Lower lobe of right lung (tissue), 2 donors: ENCODE data around the gene RPS27L. TPM values are rescaled to one million over a fixed set of nuclear protein-coding genes. Genes with fewer than 3 reads are reported as not detected.

ENCODE experiments used
- ATAC-seq, 2 donors: fragments of 200-7000 bp; cut with Tn5 transposase; one replicate each; pipeline ENCODE4 v1.9.1; 2020 to 2022; ENCODE audit warnings: mild to moderate bottlenecking in 2 of 2, moderate library complexity in 2 of 2
- DNase-seq: peaks from one replicate; pipeline ENCODE4 v3.0.0-alpha.2; 2020
- H3K27ac ChIP-seq: fragments of 200-600 bp; one replicate; pipeline ENCODE4 v1.8.0; 2022
- H3K27me3 ChIP-seq: fragments of 200-600 bp; one replicate; pipeline ENCODE4 v1.8.0; 2022; ENCODE audit warnings: low read depth
- H3K36me3 ChIP-seq: fragments of 200-600 bp; one replicate; pipeline ENCODE4 v1.8.0; 2022; ENCODE audit warnings: mild to moderate bottlenecking
- H3K4me1 ChIP-seq: fragments of 200-600 bp; one replicate; pipeline ENCODE4 v1.8.0; 2022
- H3K4me3 ChIP-seq: fragments of 200-600 bp; one replicate; pipeline ENCODE4 v1.8.0; 2022; ENCODE audit warnings: mild to moderate bottlenecking
- H3K9me3 ChIP-seq: fragments of 200-600 bp; one replicate; pipeline ENCODE4 v1.8.0; 2022
- CTCF ChIP-seq: fragments of 200-600 bp; IDR thresholded peaks from one replicate; pipeline ENCODE4 v1.8.0; 2022; ENCODE audit warnings: antibody characterized with exemption, mild to moderate bottlenecking
- intact Hi-C: fragments of 100-400 bp; cut with DNase I; formaldehyde crosslinking; loops from one replicate; pipeline ENCODE4 v1.11.0; 2022
- total RNA-seq: library from RNA; stranded (reverse); fragmentation: NEBNext Ultra II Directional; extraction: Animal tissue kit (Norgen Biotek cat#: 25700); gene quantifications from one replicate; pipeline ENCODE4 v1.2.1, GENCODE V29; 2021
- donor health status: DM: no; HTN: yes; CAD: no; lungs with severe emphysema.

Gene RPS27L
- total RNA-seq, 1 donor from 2014 or later = 184 TPM

- peak overlapping the region; percentile 96 for H3K4me3 ChIP-seq
- H3K4me1 ChIP-seq = peaks cover 8% of the 10 kb centered on the region
- H3K27me3 ChIP-seq = no peaks in the 10 kb centered on the region
- intact Hi-C loops = no loop called here
- peaks cover 7% of the 10 kb centered on the region for H3K36me3 ChIP-seq
- TF ChIP-seq CTCF = peak; percentile 30
- no peaks in the 10 kb centered on the region for H3K9me3 ChIP-seq
- DNase-seq (peak; percentile 94), ATAC-seq (peak; percentile 99)
- peak overlapping the region; percentile 93 for H3K27ac ChIP-seq
Measured at GRCh38 chr15:63122002-63122875, 35.0 kb downstream of the RPS27L start.

GRCh38 chr15:63121382-63122001 is 35.8 kb downstream of the RPS27L start, which contains the start of gene LACTB:
Gene LACTB, plus strand, starts transcription at chr15:63121861. Its CDS starts 11 bp downstream, at chr15:63121872.
- H3K4me1 ChIP-seq = peaks cover 8% of the 10 kb centered on the region
- peak; percentile 91 for DNase-seq
- H3K4me3 ChIP-seq = peak within 1 kb of the TSS; percentile 96
- peak within 1 kb of the TSS; percentile 93 for H3K27ac ChIP-seq
- no peaks in the 10 kb centered on the region for H3K27me3 ChIP-seq
- no peaks in the 10 kb centered on the region for H3K9me3 ChIP-seq
- no peaks in the 10 kb centered on the region for H3K36me3 ChIP-seq
- ATAC-seq = peak; percentile 97 to 98
- TF ChIP-seq CTCF = no peak
- intact Hi-C loops = no loop called here

- no peak for TF ChIP-seq CTCF
- Histone ChIP-seq H3K27me3 (no peaks in the 10 kb centered on the region), H3K4me3 (no peak overlapping the region), H3K36me3 (no peaks in the 10 kb centered on the region), H3K27ac (no peak overlapping the region), H3K4me1 (peaks cover 8% of the 10 kb centered on the region), H3K9me3 (no peaks in the 10 kb centered on the region)
- ATAC-seq (no peak), DNase-seq (no peak)
- intact Hi-C loops = no loop called here
Measured at GRCh38 chr15:63118854-63119253, 38.4 kb downstream of the RPS27L start.

DNA sequence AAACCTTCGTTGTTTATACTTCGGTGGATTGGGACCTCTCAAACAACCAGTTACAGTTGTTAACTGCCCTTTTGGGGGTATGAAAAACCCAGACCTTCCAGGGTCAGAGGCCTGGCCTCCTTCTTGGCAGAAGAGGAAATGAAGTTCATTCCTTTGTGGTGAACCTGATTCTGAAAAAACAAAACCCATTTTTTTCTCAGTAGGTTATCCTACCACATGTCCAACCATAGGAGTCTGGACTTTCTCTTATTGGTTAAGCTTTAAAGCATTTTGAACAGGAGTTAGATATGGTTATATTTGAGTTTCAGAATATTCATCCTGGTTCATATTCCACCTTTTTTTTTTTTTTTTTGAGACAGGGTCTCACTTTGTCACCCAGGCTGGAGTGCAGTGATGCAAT is 42.8 kb downstream of the RPS27L start:
- Histone ChIP-seq H3K27ac (no peak overlapping the region), H3K9me3 (no peaks in the 10 kb centered on the region), H3K4me3 (no peak overlapping the region), H3K27me3 (no peaks in the 10 kb centered on the region), H3K36me3 (no peaks in the 10 kb centered on the region), H3K4me1 (no peaks in the 10 kb centered on the region)
- DNase-seq (no peak), ATAC-seq (no peak)
- no peak for TF ChIP-seq CTCF
- intact Hi-C loops = no loop called here

DNA sequence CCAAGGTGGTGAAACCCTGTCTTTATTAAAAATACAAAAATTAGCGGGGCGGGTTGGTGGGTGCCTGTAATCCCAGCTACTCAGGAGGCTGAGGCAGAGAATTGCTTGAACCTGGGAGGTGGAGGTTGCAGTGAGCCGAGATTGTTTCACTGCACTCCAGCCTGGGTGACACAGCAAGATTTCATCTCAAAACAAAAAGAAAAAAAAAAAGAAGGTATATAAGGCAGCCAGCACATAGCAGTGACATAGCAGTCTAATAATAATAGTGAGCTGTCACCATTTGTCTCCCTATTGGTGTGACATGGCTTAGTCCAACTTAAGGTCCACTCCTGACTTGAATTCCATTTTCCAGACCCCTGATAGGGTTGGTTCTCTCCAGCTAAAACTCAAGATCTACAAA is 44.4 kb downstream of the RPS27L start:
- ATAC-seq (no peak), DNase-seq (no peak)
- TF ChIP-seq CTCF = no peak
- Histone ChIP-seq H3K27ac (no peak overlapping the region), H3K4me3 (no peak overlapping the region), H3K4me1 (peaks cover 2% of the 10 kb centered on the region), H3K27me3 (no peaks in the 10 kb centered on the region), H3K36me3 (no peaks in the 10 kb centered on the region), H3K9me3 (no peaks in the 10 kb centered on the region)
- intact Hi-C loops = no loop called here
